GM10266 (cell line): Measurements from ENCODE around the gene FOXP1.

Experiments used
- DNase-seq: peaks from one replicate; pipeline ENCODE4 v3.0.0; 2012; ENCODE audit errors: extremely low spot score
- CTCF ChIP-seq: IDR thresholded peaks from 2 replicates; pipeline ENCODE4 v1.5.1; 2012; ENCODE audit warnings: mild to moderate bottlenecking, low read depth; ENCODE audit not compliant: control insufficient read depth, insufficient read depth; ENCODE audit errors: missing control alignments

FOXP1 gene

DNA sequence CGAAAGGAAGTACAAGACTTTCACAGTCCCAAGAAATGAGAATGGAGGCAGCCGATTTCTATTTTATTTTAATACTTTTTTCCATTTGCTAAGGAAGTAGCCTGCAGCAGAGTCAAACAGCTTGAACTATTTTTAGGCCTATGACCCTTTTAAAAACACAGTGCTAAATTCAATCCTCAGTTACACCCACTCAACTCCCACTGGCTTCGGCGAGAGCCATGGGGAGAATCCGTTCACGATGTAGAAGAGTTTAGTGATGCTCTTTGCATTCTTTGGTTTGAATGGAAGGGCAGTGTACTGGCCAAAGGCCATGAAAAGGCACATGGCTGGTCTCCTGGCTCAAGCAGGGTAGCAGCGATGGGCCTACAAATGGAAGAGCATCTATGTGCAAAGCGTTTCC is 343.5 kb downstream of the FOXP1 start:
- TF ChIP-seq CTCF = no peak
- DNase-seq = no peak

GRCh38 chr3:71238355-71238757 is 345.2 kb downstream of the FOXP1 start:
- no peak for TF ChIP-seq CTCF
- DNase-seq = no peak

DNA sequence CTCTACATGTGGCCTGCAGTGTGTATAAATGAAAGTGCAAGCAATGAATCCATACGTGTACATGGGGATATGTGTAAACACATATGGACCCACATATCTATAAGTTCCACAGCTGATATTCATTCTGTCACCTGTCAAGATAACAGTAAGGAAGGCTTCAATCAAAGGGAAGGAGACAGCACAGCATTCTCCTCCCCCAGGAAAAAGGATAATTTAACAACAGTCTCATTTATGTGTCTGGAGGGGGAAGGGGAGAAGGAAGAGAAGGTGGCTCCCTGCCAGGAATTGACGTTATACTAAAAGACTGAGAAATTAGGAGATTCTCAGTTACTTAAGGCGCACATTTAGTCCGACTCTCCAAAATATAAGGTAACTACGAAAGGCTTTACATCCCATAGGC is 345.9 kb downstream of the FOXP1 start:
- no peak for TF ChIP-seq CTCF
- no peak for DNase-seq

DNA sequence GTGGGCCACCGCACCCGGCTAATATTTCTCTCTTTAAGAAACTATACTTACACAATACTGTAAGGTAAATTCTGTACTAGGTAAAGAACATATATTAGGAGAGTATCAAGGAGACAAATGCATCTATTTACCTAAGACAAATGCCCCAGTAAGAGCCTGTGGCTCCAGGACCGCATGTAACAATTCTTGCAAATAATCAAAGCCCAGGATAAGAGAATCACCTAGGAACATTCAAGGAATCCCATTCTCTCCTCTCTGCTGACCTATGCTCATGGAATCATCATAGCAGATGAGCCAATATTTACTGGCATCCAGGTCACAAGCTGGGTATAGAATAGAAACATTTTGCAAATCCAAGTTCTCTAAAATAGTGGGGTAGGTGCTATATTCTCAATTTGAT is 347.7 kb downstream of the FOXP1 start:
- no peak for DNase-seq

GRCh38 chr3:71232895-71233294 is 350.6 kb downstream of the FOXP1 start:
- TF ChIP-seq CTCF = no peak

More for the DNA sequence above, 347.7 kb downstream of the FOXP1 start:
- no peak for TF ChIP-seq CTCF

GRCh38 chr3:71232175-71232679 is 351.3 kb downstream of the FOXP1 start:
- TF ChIP-seq CTCF = no peak
- no peak for DNase-seq

More at GRCh38 chr3:71232895-71233294, 350.6 kb downstream of the FOXP1 start:
- no peak for DNase-seq

GRCh38 chr3:71231680-71232079 is 351.8 kb downstream of the FOXP1 start:
- no peak for TF ChIP-seq CTCF
- no peak for DNase-seq
